IMR-90 (cell line): Measurements from ENCODE around the gene DGKQ. TPM values are rescaled to one million over a fixed set of nuclear protein-coding genes. Genes with fewer than 3 reads are reported as not detected.

Experiments
- ATAC-seq: fragments of 200-7000 bp; cut with Tn5 transposase; 2 replicates; pipeline ENCODE4 v1.9.1; 2020; ENCODE audit warnings: low read depth, mild to moderate bottlenecking, moderate library complexity
- BruUV-seq: library from RNA; stranded (reverse); fragments of 400-500 nt; replicated peaks from 2 replicates; lab custom pipeline; 2021; lab: Mats Ljungman, UMichigan
- CTCF ChIA-PET: fragments of 300-600 bp; formaldehyde crosslinking; extraction: SDS; loops from one replicate; lab custom pipeline; 2021; ENCODE audit warnings: antibody characterized with exemption; lab: Yijun Ruan, JAX
- POLR2A ChIA-PET: fragments of 300-600 bp; sonication (Branson Sonifier 250); formaldehyde crosslinking; loops from one replicate; lab custom pipeline; 2022; ENCODE audit warnings: antibody characterized with exemption; ENCODE audit not compliant: unreplicated experiment; lab: Charles Lee
- DNase-seq: peaks from one replicate; pipeline ENCODE4 v3.0.0; 2013
- H2AFZ ChIP-seq: replicated peaks from 2 replicates; pipeline ENCODE3; 2013; ENCODE audit warnings: low read length, mild to moderate bottlenecking; ENCODE audit not compliant: poor library complexity
- H2AK5ac ChIP-seq: 2 replicates; pipeline ENCODE4 v1.6.1; 2013; ENCODE audit warnings: low read depth, low read length, inconsistent platforms
- H2AK9ac ChIP-seq: replicated peaks from 2 replicates; pipeline ENCODE3; 2013; ENCODE audit warnings: mild to moderate bottlenecking, low read depth, low read length, moderate library complexity; ENCODE audit not compliant: poor library complexity
- H2BK120ac ChIP-seq: 2 replicates; pipeline ENCODE4 v1.6.1; 2013; ENCODE audit warnings: low read depth, low read length, inconsistent platforms
- H2BK15ac ChIP-seq: 3 replicates; pipeline ENCODE4 v1.6.1; 2013; ENCODE audit warnings: low read depth, low read length, inconsistent platforms
- H2BK20ac ChIP-seq: 2 replicates; pipeline ENCODE4 v1.6.1; 2013; ENCODE audit warnings: low read depth, mild to moderate bottlenecking, inconsistent platforms, low read length, moderate library complexity
- H2BK5ac ChIP-seq: 2 replicates; pipeline ENCODE4 v1.6.1; 2013; ENCODE audit warnings: mild to moderate bottlenecking, low read depth, low read length, inconsistent platforms; ENCODE audit not compliant: poor library complexity, severe bottlenecking
- H3K14ac ChIP-seq: replicated peaks from 2 replicates; pipeline ENCODE4 v1.6.1; 2013; ENCODE audit warnings: low read depth, low read length, inconsistent platforms
- H3K18ac ChIP-seq: 2 replicates; pipeline ENCODE4 v1.6.1; 2013; ENCODE audit warnings: low read depth, low read length, control low read depth
- H3K23ac ChIP-seq: 2 replicates; pipeline ENCODE4 v1.6.1; 2013; ENCODE audit warnings: low read depth, low read length, inconsistent platforms
- H3K27ac ChIP-seq: 2 replicates; pipeline ENCODE4 v1.5.1; 2013; ENCODE audit warnings: mild to moderate bottlenecking, control low read depth, low read length; ENCODE audit not compliant: insufficient read depth
- H3K27me3 ChIP-seq: 2 replicates; pipeline ENCODE4 v1.6.1; 2013; ENCODE audit warnings: low read length; ENCODE audit not compliant: control insufficient read depth, insufficient read depth
- H3K36me3 ChIP-seq: 2 replicates; pipeline ENCODE4 v1.6.1; 2013; ENCODE audit warnings: low read length, mixed read lengths; ENCODE audit not compliant: control insufficient read depth, insufficient read depth
- H3K4ac ChIP-seq: 2 replicates; pipeline ENCODE4 v1.6.1; 2013; ENCODE audit warnings: low read depth, low read length, inconsistent platforms
- H3K4me1 ChIP-seq: 2 replicates; pipeline ENCODE4 v1.6.1; 2013; ENCODE audit warnings: low read length, mixed read lengths; ENCODE audit not compliant: control insufficient read depth, insufficient read depth
- H3K4me2 ChIP-seq: 2 replicates; pipeline ENCODE4 v1.6.1; 2013; ENCODE audit warnings: low read depth, mild to moderate bottlenecking, control low read depth, low read length, moderate library complexity
- H3K4me3 ChIP-seq: 2 replicates; pipeline ENCODE4 v1.5.1; 2013; ENCODE audit warnings: low read depth, mild to moderate bottlenecking, control low read depth, low read length, moderate library complexity; ENCODE audit not compliant: insufficient read depth
- H3K56ac ChIP-seq: 2 replicates; pipeline ENCODE4 v1.6.1; 2013; ENCODE audit warnings: low read length, inconsistent platforms; ENCODE audit not compliant: insufficient read depth; ENCODE audit errors: extremely low read depth
- H3K79me1 ChIP-seq, 2 experiments: 2 replicates each; pipeline ENCODE4 v1.6.1; 2013; ENCODE audit warnings: low read length in 2 of 2, inconsistent platforms in 1 of 2, low read depth in 1 of 2
- H3K9ac ChIP-seq: 2 replicates; pipeline ENCODE4 v1.6.1; 2013; ENCODE audit warnings: low read depth, low read length, control low read depth
- H3K9me1 ChIP-seq: 2 replicates; pipeline ENCODE4 v1.6.1; 2013; ENCODE audit warnings: low read length, inconsistent platforms; ENCODE audit not compliant: insufficient read depth
- H3K9me3 ChIP-seq: 2 replicates; pipeline ENCODE4 v1.6.1; 2013; ENCODE audit warnings: low read length; ENCODE audit not compliant: control insufficient read depth, insufficient read depth
- H4K20me1 ChIP-seq: 2 replicates; pipeline ENCODE4 v1.6.1; 2013; ENCODE audit warnings: low read length, inconsistent platforms; ENCODE audit not compliant: insufficient read depth
- H4K5ac ChIP-seq: 2 replicates; pipeline ENCODE4 v1.6.1; 2013; ENCODE audit warnings: mild to moderate bottlenecking, low read depth, low read length, control low read depth
- H4K8ac ChIP-seq, 2 experiments: 2 replicates each; pipeline ENCODE4 v1.6.1; 2013; ENCODE audit warnings: low read depth in 2 of 2, low read length in 2 of 2, control low read depth in 1 of 2, inconsistent platforms in 1 of 2
- H4K91ac ChIP-seq: 2 replicates; pipeline ENCODE4 v1.6.1; 2013; ENCODE audit warnings: low read depth, low read length, inconsistent platforms; ENCODE audit not compliant: insufficient read depth
- BHLHE40 ChIP-seq: fragments of 150-350 bp; IDR thresholded peaks from 2 replicates; pipeline ENCODE4 v1.6.1; 2016; ENCODE audit warnings: mild to moderate bottlenecking, low read depth, low read length
- CHD1 ChIP-seq: IDR thresholded peaks from 2 replicates; pipeline ENCODE4 v1.6.1; 2012; ENCODE audit warnings: low read depth, low read length, improper control_type of control experiment
- CTCF ChIP-seq: conservative IDR thresholded peaks from 2 replicates; pipeline ENCODE4 v1.5.1; 2012; ENCODE audit warnings: mild to moderate bottlenecking, low read depth, low read length, improper control_type of control experiment
- FOS ChIP-seq: fragments of 150-350 bp; IDR thresholded peaks from 2 replicates; pipeline ENCODE4 v1.6.1; 2016; ENCODE audit warnings: low read depth, low read length
- MAZ ChIP-seq: IDR thresholded peaks from 2 replicates; pipeline ENCODE4 v1.6.1; 2012; ENCODE audit warnings: low read depth, mild to moderate bottlenecking, low read length, improper control_type of control experiment, moderate library complexity, borderline replicate concordance
- RFX5 ChIP-seq: IDR thresholded peaks from 2 replicates; pipeline ENCODE4 v1.8.0; 2012; ENCODE audit warnings: low read depth, mild to moderate bottlenecking, low read length, moderate library complexity
- SMC3 ChIP-seq: fragments of 150-350 bp; IDR thresholded peaks from 2 replicates; pipeline ENCODE4 v1.6.1; 2016; ENCODE audit warnings: low read depth, mild to moderate bottlenecking, antibody characterized with exemption, low read length, moderate library complexity
- USF2 ChIP-seq: fragments of 150-350 bp; IDR thresholded peaks from 2 replicates; pipeline ENCODE4 v1.6.1; 2017; ENCODE audit warnings: mild to moderate bottlenecking, antibody characterized with exemption, low read length, low read depth
- WGBS, 2 experiments: methylation state at CpG; one replicate each; pipeline versions ENCODE4 v1.1.5 to v1.1.7; 2013; ENCODE audit warnings: missing lambda C conversion rate in 2 of 2; ENCODE audit not compliant: insufficient read length in 1 of 2; ENCODE audit errors: extremely low coverage in 2 of 2; 5-methylcytosine and 5-hydroxymethylcytosine counted together
- dilution Hi-C: fragments of 300-500 bp; cut with HindIII; formaldehyde crosslinking; loops from one replicate; pipeline ENCODE4 v1.14.3; 2018; ENCODE audit warnings: low sequenced_read_pairs; ENCODE audit not compliant: unreplicated experiment
- in situ Hi-C: fragments of 300-500 bp; cut with MboI; formaldehyde crosslinking; loops from 3 replicates; pipeline ENCODE4 v1.14.3; 2019; ENCODE audit warnings: low sequenced_read_pairs, inconsistent platforms, mixed read lengths
- intact Hi-C: fragments of 100-400 bp; cut with micrococcal nuclease; formaldehyde crosslinking; loops from 2 replicates; pipeline ENCODE4 v1.10.0; 2022
- polyA plus RNA-seq, 3 experiments: library from polyadenylated mRNA; depleted of rRNA; stranded (reverse); fragments of >200 nt; gene quantifications; 2 replicates each; pipeline ENCODE4 v1.2.3, GENCODE V29; 2012; ENCODE audit warnings: low replicate concordance in 1 of 3
- total RNA-seq: library from RNA; depleted of rRNA; stranded (reverse); fragments of >200 nt; gene quantifications from 2 replicates; pipeline ENCODE4 v1.2.3, GENCODE V29; 2012

DGKQ gene
- total and polyA plus RNA-seq, 2 of the 4 experiments (the other 2 are of a cell fraction): 4.3 to 15.6 TPM

GRCh38 chr4:970854-971520, 2.4 kb downstream of the DGKQ start:
- Histone ChIP-seq H2AFZ (no peak overlapping the region), H2AK9ac (no peak overlapping the region), H3K79me1 (peaks cover 13 to 24% of the 10 kb centered on the region in 2 experiments; a peak in 3 of 4 replicates), H3K56ac (no peak overlapping the region), H3K27me3 (no peaks in the 10 kb centered on the region), H4K91ac (no peak overlapping the region), H3K9me1 (no peaks in the 10 kb centered on the region; the same call in 1 of the 2 replicates), H3K4me1 (peaks cover 4% of the 10 kb centered on the region; the same call in 1 of the 2 replicates), H4K5ac (no peak overlapping the region), H4K20me1 (peaks cover 32% of the 10 kb centered on the region), H3K4me3 (no peak overlapping the region), H3K9me3 (no peaks in the 10 kb centered on the region), H3K4ac (no peak overlapping the region), H2BK120ac (no peak overlapping the region), H2AK5ac (no peak overlapping the region), H3K23ac (no peak overlapping the region; the same call in 1 of the 2 replicates), H3K36me3 (peaks cover 11% of the 10 kb centered on the region; the same call in 1 of the 2 replicates), H4K8ac (no peak overlapping the region), H2BK20ac (no peak overlapping the region), H2BK15ac (no peak overlapping the region), H3K9ac (no peak overlapping the region), H3K18ac (no peak overlapping the region), H3K27ac (no peak overlapping the region), H2BK5ac (no peak overlapping the region), H3K4me2 (no peak overlapping the region), H3K14ac (no peak overlapping the region)
- CTCF ChIA-PET: no interaction called here
- no peak for DNase-seq
- ATAC-seq: no peak
- intact Hi-C loops (no loop called here), in situ Hi-C loops (no loop called here), dilution Hi-C loops (no loop called here)
- no TSS peak for BruUV-seq
- WGBS, 2 experiments: 67% methylated on average over 9 of the region's 17 CpGs; no CpG with 5 or more reads in 1 of the 2 experiments
- POLR2A ChIA-PET: no interaction called here
- TF ChIP-seq CTCF (no peak), CHD1 (no peak), MAZ (no peak), RFX5 (no peak), BHLHE40 (no peak), USF2 (no peak), SMC3 (no peak), FOS (no peak)
